Kidney epithelial cell (primary cell): ENCODE results near the gene SLC26A11. TPM values are rescaled to one million over a fixed set of nuclear protein-coding genes. Genes with fewer than 3 reads are reported as not detected.

Source experiments
- DNase-seq: peaks from one replicate; pipeline ENCODE4 v3.0.0-alpha.2; 2010; ENCODE audit warnings: low read depth
- H3K27me3 ChIP-seq: 2 replicates; pipeline ENCODE4 v1.6.0; 2011; ENCODE audit warnings: low read length; ENCODE audit not compliant: control insufficient read depth, insufficient read depth
- H3K36me3 ChIP-seq: 2 replicates; pipeline ENCODE4 v1.5.1; 2011; ENCODE audit warnings: low read length; ENCODE audit not compliant: control insufficient read depth, insufficient read depth
- H3K4me3 ChIP-seq: 2 replicates; pipeline ENCODE4 v1.5.1; 2011; ENCODE audit warnings: low read depth, mild to moderate bottlenecking, control low read depth, low read length
- CTCF ChIP-seq: IDR thresholded peaks from 2 replicates; pipeline ENCODE4 v1.5.1; 2011; ENCODE audit warnings: mild to moderate bottlenecking, moderate library complexity, low read length, control low read depth, inconsistent platforms; ENCODE audit not compliant: insufficient read depth, poor library complexity, severe bottlenecking
- total RNA-seq: library from RNA; depleted of rRNA; stranded (reverse); fragments of >200 nt; gene quantifications from 2 replicates; pipeline ENCODE4 v1.2.3, GENCODE V29; 2015

Gene SLC26A11
- total RNA-seq, 1 donor from 2014 or later = 19.1 TPM

- TF ChIP-seq CTCF = no peak
- no peak for DNase-seq
- Histone ChIP-seq H3K4me3 (no peak overlapping the region), H3K36me3 (no peaks in the 10 kb centered on the region), H3K27me3 (no peaks in the 10 kb centered on the region)
Observed at GRCh38 chr17:80277751-80278671, 57.8 kb downstream of the SLC26A11 start.

- no peaks in the 10 kb centered on the region for H3K36me3 ChIP-seq
- no peak overlapping the region for H3K4me3 ChIP-seq
- H3K27me3 ChIP-seq = no peaks in the 10 kb centered on the region
- TF ChIP-seq CTCF = no peak
- no peak for DNase-seq
Observed at GRCh38 chr17:80279895-80280294, 59.7 kb downstream of the SLC26A11 start.

- TF ChIP-seq CTCF = no peak
- no peak for DNase-seq
- H3K4me3 ChIP-seq = no peak overlapping the region
- no peaks in the 10 kb centered on the region for H3K27me3 ChIP-seq
- peaks cover under 1% of the 10 kb centered on the region for H3K36me3 ChIP-seq
Observed at GRCh38 chr17:80281516-80281915, 61.3 kb downstream of the SLC26A11 start.

- no peak for DNase-seq
- no peak for TF ChIP-seq CTCF
- no peaks in the 10 kb centered on the region for H3K27me3 ChIP-seq
- peaks cover 1% of the 10 kb centered on the region for H3K36me3 ChIP-seq
- H3K4me3 ChIP-seq = no peak overlapping the region
Observed at GRCh38 chr17:80283116-80283852, 63.1 kb downstream of the SLC26A11 start.

- TF ChIP-seq CTCF = no peak
- H3K27me3 ChIP-seq = no peaks in the 10 kb centered on the region
- DNase-seq = no peak
- H3K36me3 ChIP-seq = peaks cover 1% of the 10 kb centered on the region
- no peak overlapping the region for H3K4me3 ChIP-seq
Observed at GRCh38 chr17:80284631-80285030, 64.4 kb downstream of the SLC26A11 start.
